D721Med (cell line): ENCODE measurements around the gene FILIP1.

ENCODE experiments used
- DNase-seq: peaks from one replicate; pipeline ENCODE4 v3.0.0; 2011; ENCODE audit warnings: low spot score; ENCODE audit not compliant: insufficient read length
- FAIRE-seq: peaks from 2 replicates; lab custom pipeline; 2011; peaks lifted over from hg19 to GRCh38; lab: Jason Lieb, UNC
- TF ChIP-seq, protein P1 (sequence below): IDR thresholded peaks from 2 replicates; pipeline ENCODE4 v1.5.1; 2012; ENCODE audit warnings: mild to moderate bottlenecking, control low read depth; ENCODE audit not compliant: insufficient read depth; ENCODE audit errors: missing control alignments

The FILIP1 gene

DNA sequence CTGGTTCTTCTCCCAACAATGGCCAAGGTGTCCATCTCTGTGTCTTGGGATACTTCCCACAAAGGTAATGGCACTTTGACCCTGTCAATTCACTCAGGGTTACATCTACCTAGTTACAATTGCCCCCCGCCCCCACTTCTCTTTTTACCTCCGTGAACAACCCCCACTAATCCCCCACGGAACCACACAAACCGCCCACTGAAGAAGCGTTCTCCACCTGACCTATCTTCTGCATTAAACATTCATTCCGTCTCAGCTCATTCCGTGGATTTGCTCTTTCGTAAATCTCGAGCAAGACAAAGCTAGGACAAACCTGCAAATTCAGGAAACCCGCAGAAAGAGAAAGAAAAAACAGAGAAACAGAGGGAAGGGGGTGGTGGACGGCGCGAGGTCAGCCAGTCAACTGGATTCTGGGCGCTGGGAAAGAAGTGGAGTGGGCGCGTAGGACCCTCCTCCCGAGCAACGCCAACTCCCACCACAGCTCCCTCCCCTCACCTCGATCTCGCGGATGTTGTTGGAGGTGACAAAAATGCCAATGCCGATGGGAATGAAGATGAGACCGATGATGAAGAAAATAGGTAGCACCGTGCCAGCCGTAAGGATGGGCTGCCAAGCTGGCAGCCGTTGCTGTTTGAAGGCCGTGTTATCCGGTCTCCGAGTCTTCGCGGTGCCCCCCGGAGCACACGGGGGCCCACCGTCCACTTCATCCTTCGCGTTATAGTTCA lies 209.5 kb downstream of the FILIP1 start:
- TF ChIP-seq, protein P1, sequence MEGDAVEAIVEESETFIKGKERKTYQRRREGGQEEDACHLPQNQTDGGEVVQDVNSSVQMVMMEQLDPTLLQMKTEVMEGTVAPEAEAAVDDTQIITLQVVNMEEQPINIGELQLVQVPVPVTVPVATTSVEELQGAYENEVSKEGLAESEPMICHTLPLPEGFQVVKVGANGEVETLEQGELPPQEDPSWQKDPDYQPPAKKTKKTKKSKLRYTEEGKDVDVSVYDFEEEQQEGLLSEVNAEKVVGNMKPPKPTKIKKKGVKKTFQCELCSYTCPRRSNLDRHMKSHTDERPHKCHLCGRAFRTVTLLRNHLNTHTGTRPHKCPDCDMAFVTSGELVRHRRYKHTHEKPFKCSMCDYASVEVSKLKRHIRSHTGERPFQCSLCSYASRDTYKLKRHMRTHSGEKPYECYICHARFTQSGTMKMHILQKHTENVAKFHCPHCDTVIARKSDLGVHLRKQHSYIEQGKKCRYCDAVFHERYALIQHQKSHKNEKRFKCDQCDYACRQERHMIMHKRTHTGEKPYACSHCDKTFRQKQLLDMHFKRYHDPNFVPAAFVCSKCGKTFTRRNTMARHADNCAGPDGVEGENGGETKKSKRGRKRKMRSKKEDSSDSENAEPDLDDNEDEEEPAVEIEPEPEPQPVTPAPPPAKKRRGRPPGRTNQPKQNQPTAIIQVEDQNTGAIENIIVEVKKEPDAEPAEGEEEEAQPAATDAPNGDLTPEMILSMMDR: no peak
- FAIRE-seq (no peak), DNase-seq (no peak)

DNA sequence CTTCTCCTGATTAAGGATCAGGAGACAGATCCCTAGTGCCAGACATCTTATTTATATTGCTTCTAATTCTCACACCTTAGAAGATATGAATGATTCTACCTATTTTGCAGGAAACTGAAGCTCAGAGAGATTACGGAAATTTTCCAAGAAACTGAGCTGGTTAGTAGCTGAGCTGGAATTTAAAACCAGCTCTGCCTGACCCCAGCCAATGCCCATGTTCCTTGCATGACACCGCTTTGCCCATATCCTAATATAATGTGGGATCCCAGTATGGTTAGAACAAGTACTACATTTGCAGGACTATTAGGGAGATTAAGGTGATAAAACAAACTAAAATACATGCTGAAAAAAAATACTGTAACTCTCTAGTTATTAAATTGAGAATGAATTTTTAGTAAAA lies 210.9 kb downstream of the FILIP1 start:
- TF ChIP-seq, protein P1: no peak
- DNase-seq (no peak), FAIRE-seq (no peak)

DNA sequence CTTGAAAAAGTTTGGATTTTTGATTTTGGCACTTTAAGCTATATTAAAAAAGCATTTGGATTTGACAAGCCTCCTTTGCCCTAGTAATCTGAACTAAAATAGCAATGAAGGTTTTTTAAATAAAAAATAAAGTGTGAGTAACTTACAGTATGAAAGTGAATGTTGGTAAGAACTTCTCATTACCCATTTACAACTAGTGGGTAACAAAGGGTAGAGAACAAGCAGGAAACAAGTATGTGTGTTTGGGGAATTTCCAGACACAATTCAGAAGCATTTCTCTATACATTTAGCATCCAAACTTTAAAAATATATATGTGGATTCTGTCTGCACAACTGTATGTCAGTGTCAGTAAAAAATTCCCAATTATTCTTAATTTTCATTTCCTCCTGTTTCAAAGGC lies 211.9 kb downstream of the FILIP1 start:
- DNase-seq: no peak
- FAIRE-seq: no peak
- TF ChIP-seq, protein P1: no peak

DNA sequence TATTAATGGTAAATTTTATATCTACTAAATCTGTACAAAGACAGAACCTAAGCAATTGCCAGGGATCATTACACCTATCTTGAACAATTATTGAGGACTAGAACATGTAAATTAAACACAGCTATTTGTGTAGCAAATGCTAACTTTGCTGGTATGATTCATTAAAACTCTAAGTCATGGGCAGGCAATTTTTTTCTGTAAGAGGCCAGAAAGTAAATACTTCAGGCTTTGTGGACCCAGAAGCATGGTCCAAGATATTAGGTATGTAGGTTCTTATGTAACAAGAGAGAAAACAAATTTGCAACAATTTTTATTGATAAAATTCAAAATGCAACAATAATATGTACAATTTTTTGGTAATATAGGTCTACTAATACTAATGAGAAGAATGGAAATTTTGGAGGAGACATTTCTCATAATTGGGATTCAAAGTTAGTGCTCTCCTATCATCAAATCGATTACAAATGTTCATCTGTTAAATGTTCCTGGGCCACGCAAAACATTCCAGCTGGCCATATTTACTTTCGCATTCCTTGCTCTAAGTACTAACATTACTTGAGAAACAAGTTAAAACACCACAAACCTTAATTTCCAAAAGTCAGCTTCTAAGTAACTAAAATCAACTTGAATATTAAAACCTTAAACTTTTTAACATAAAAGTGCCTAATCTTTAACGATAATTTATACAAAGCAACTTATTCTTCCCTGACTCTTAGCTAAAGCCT lies 213.3 kb downstream of the FILIP1 start:
- FAIRE-seq: peak; percentile 81
- TF ChIP-seq, protein P1: no peak
- no peak for DNase-seq

DNA sequence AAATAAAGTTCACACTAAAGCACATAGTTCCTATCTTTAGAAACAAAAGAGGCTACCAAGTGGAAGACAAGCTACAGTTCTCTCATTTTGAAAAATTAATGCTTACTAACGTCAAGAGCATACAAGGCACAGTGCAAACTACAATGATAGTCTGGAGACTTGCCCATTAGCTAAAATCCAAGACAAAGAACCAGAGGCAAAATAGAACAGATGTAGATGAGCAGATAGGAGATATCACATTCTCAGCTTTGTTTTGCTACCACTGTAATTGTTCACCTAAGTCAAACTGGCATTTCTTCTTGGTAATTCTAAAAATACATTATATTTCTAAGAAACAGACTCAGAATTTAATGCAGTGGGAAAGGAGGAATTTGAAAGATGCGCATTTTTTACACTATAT lies 214.2 kb downstream of the FILIP1 start:
- no peak for FAIRE-seq
- TF ChIP-seq, protein P1: no peak

DNA sequence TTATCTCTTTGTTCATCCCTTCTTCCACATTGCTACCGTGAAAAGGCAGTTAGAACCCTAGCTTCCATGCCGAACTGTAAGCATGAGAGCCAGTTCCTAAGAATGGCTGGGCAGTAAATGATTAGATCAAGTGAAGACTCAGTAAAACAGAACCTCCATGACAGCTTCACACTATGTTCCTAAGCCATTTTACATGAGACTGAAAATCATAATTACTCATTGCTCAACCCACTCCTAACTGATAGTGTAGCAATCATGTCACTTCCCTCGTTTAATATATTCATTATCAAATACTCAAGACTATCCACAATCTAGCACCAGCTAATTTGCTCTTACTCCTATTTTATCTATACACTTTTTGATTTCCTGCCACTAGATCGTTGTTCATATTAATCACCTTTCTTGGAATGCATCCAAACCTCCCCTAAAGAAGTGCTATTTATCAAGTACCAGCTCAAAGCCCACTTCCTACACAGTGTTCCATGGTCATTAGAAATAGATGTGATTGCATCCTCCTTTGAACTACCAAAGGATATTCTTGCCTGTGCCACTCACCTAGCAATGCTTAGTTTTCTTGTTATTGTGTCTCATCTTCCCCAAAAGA lies 215.0 kb downstream of the FILIP1 start:
- TF ChIP-seq, protein P1: no peak
- no peak for DNase-seq
- no peak for FAIRE-seq

More for the DNA sequence above, 214.2 kb downstream of the FILIP1 start:
- no peak for DNase-seq

DNA sequence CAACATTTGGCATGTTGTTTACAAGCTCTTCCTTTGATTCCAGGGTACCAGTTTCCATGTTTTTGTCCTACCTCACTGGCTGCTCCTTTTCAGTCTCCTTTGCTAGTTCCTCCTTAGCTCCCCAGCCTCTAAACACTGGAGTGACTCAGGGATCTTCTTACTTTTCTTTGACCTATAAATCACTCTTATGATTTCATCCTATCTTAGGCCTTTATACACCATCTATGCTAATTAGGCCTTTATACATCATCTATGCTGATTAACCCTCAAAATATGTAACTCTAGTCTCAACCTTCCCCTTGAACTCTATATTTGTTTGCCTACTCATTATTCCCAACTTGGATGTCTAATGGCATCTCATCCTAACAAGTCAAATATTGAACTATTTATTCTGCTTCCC lies 218.5 kb downstream of the FILIP1 start:
- DNase-seq: no peak
- FAIRE-seq: no peak

More for the DNA sequence above, 218.5 kb downstream of the FILIP1 start:
- TF ChIP-seq, protein P1: no peak
